Measurements from ENCODE around the gene CACNG4. TPM values are rescaled to one million over a fixed set of nuclear protein-coding genes. Genes with fewer than 3 reads are reported as not detected.

Gene CACNG4
- polyA plus RNA-seq, 3 donors = not detected

GRCh38 chr17:66918896-66919295 is 45.6 kb upstream of the CACNG4 start:
- H3K4me3 Mint-ChIP-seq = no peak overlapping the region
- Histone ChIP-seq H3K36me3 (replicated peaks in 1 of 2; ENCODE audit: control insufficient read depth in 1 of 2, insufficient read depth in 2 of 2, low read length in 2 of 2) (no peaks in the 10 kb centered on the region), H4K20me1 (ENCODE audit: insufficient read depth, low read length) (no peaks in the 10 kb centered on the region), H3K4me1 (ENCODE audit: control insufficient read depth in 1 of 2, insufficient read depth in 2 of 2, low read length in 2 of 2) (no peaks in the 10 kb centered on the region), H3K9me3 (replicated peaks in 1 of 2; ENCODE audit: control insufficient read depth in 1 of 2, insufficient read depth in 1 of 2, low read length in 2 of 2) (no peaks in the 10 kb centered on the region), H3K9ac (ENCODE audit: insufficient read depth, low read length, poor library complexity, severe bottlenecking) (no peak overlapping the region), H3K4me3 (replicated peaks in 1 of 3; ENCODE audit: low read depth in 2 of 3, low read length in 3 of 3) (no peak overlapping the region), H3K27ac (ENCODE audit: low read depth in 1 of 2, low read length in 2 of 2) (no peak overlapping the region), H2AFZ (ENCODE audit: insufficient read depth, low read depth, low read length, poor library complexity, severe bottlenecking) (no peak overlapping the region), H3K27me3 (ENCODE audit: control insufficient read depth in 2 of 2, insufficient read depth in 2 of 2, low read length in 2 of 2) (no peaks in the 10 kb centered on the region), H3K4me2 (replicated peaks; ENCODE audit: extremely low read depth, low read length, poor library complexity, severe bottlenecking) (no peak overlapping the region), H3K79me2 (ENCODE audit: insufficient read depth, low read length) (no peaks in the 10 kb centered on the region)
- H3K27me3 Mint-ChIP-seq (ENCODE audit: low read depth in 3 of 3) = peaks cover 6 to 14% (median 9%) of the 10 kb centered on the region in 3 donors
- intact Hi-C loops (cut with micrococcal nuclease) = no loop called here
- H3K9me3 Mint-ChIP-seq = peaks cover 0 to 12% (median 4%) of the 10 kb centered on the region in 7 donors
- no peaks in the 10 kb centered on the region for H3K4me1 Mint-ChIP-seq
- no peaks in the 10 kb centered on the region for H3K36me3 Mint-ChIP-seq
- 90% methylated on average over 4 of the region's 12 CpGs for whole genome bisulfite sequencing (ENCODE audit: insufficient coverage)
- TF ChIP-seq CTCF (IDR thresholded peaks at IDR 0.05) = no peak
- H3K27ac Mint-ChIP-seq = no peak overlapping the region
- DNase-seq = no peak

GRCh38 chr17:66920435-66920834 is 44.1 kb upstream of the CACNG4 start:
- DNase-seq = no peak
- no peak overlapping the region for H2AFZ ChIP-seq (ENCODE audit: insufficient read depth, low read depth, low read length, poor library complexity, severe bottlenecking)
- no peak overlapping the region for H3K27ac Mint-ChIP-seq
- no peaks in the 10 kb centered on the region for H3K36me3 Mint-ChIP-seq
- WGBS (ENCODE audit: insufficient coverage) = 100% methylated on average over 2 of the region's 9 CpGs
- H4K20me1 ChIP-seq (ENCODE audit: insufficient read depth, low read length) = no peaks in the 10 kb centered on the region
- no peaks in the 10 kb centered on the region for H3K4me1 ChIP-seq (ENCODE audit: control insufficient read depth in 1 of 2, insufficient read depth in 2 of 2, low read length in 2 of 2)
- H3K4me2 ChIP-seq (replicated peaks; ENCODE audit: extremely low read depth, low read length, poor library complexity, severe bottlenecking) = no peak overlapping the region
- no peaks in the 10 kb centered on the region for H3K79me2 ChIP-seq (ENCODE audit: insufficient read depth, low read length)
- no peak overlapping the region for H3K4me3 Mint-ChIP-seq
- no peaks in the 10 kb centered on the region for H3K9me3 ChIP-seq (replicated peaks in 1 of 2; ENCODE audit: control insufficient read depth in 1 of 2, insufficient read depth in 1 of 2, low read length in 2 of 2)
- TF ChIP-seq CTCF (IDR thresholded peaks at IDR 0.05) = no peak
- H3K36me3 ChIP-seq (replicated peaks in 1 of 2; ENCODE audit: control insufficient read depth in 1 of 2, insufficient read depth in 2 of 2, low read length in 2 of 2) = no peaks in the 10 kb centered on the region
- peaks cover 4 to 13% (median 5%) of the 10 kb centered on the region in 3 donors for H3K27me3 Mint-ChIP-seq (ENCODE audit: low read depth in 3 of 3)
- H3K9me3 Mint-ChIP-seq = peaks cover 0 to 12% (median 4%) of the 10 kb centered on the region in 7 donors
- H3K4me1 Mint-ChIP-seq = no peaks in the 10 kb centered on the region
- intact Hi-C loops (cut with micrococcal nuclease) = no loop called here
- no peak overlapping the region for H3K4me3 ChIP-seq (replicated peaks in 1 of 3; ENCODE audit: low read depth in 2 of 3, low read length in 3 of 3)
- H3K27ac ChIP-seq (ENCODE audit: low read depth in 1 of 2, low read length in 2 of 2) = no peak overlapping the region
- H3K27me3 ChIP-seq (ENCODE audit: control insufficient read depth in 2 of 2, insufficient read depth in 2 of 2, low read length in 2 of 2) = no peaks in the 10 kb centered on the region
- H3K9ac ChIP-seq (ENCODE audit: insufficient read depth, low read length, poor library complexity, severe bottlenecking) = no peak overlapping the region

Data from CD14-positive monocyte (primary cell).